PFSK-1 (cell line): Measurements from ENCODE around the gene UST.

Experiments
- FOXP2 ChIP-seq: optimal IDR thresholded peaks from 2 replicates; pipeline ENCODE3; 2011; ENCODE audit warnings: borderline replicate concordance, control low read depth, inconsistent platforms; ENCODE audit not compliant: insufficient read depth; ENCODE audit errors: extremely low read length, extremely low read depth
- POLR2AphosphoS5 ChIP-seq: IDR thresholded peaks from 2 replicates; pipeline ENCODE4 v1.6.1; 2012; ENCODE audit warnings: low read depth, mild to moderate bottlenecking, control low read depth, low read length, moderate library complexity
- REST ChIP-seq, 2 experiments: IDR thresholded peaks; 2 replicates each; pipeline versions ENCODE4 v1.6.1 to v1.8.0; 2011 to 2012; ENCODE audit warnings: low read depth in 2 of 2, low read length in 2 of 2, control low read depth in 1 of 2, inconsistent platforms in 1 of 2, mild to moderate bottlenecking in 1 of 2, moderate library complexity in 1 of 2; ENCODE audit not compliant: insufficient read depth in 1 of 2
- SIN3A ChIP-seq: IDR thresholded peaks from 2 replicates; pipeline ENCODE4 v1.6.1; 2012; ENCODE audit warnings: mild to moderate bottlenecking, low read length, moderate library complexity, borderline replicate concordance; ENCODE audit not compliant: insufficient read depth
- TAF1 ChIP-seq: IDR thresholded peaks from 2 replicates; pipeline ENCODE4 v1.6.1; 2012; ENCODE audit warnings: low read length, control low read depth, borderline replicate concordance; ENCODE audit not compliant: insufficient read depth

UST gene

GRCh38 chr6:148708707-148709106 is 38.1 kb upstream of the UST start:
- TF ChIP-seq POLR2AphosphoS5 = no peak
- no peak for TF ChIP-seq TAF1
- no peak for TF ChIP-seq REST (IDR thresholded peaks at IDR 0.05; ENCODE audit: insufficient read depth in 1 of 2, low read depth in 2 of 2, low read length in 2 of 2)
- TF ChIP-seq FOXP2 = no peak

- TF ChIP-seq SIN3A = no peak
- no peak for TF ChIP-seq FOXP2
- no peak for TF ChIP-seq POLR2AphosphoS5
- TF ChIP-seq REST (IDR thresholded peaks at IDR 0.05; ENCODE audit: insufficient read depth in 1 of 2, low read depth in 2 of 2, low read length in 2 of 2) = no peak
Observed at GRCh38 chr6:148709577-148709976, 37.3 kb upstream of the UST start.

GRCh38 chr6:148711833-148712654 is 34.8 kb upstream of the UST start:
- TF ChIP-seq FOXP2 = no peak
- no peak for TF ChIP-seq TAF1
- TF ChIP-seq REST (IDR thresholded peaks at IDR 0.05; ENCODE audit: insufficient read depth in 1 of 2, low read depth in 2 of 2, low read length in 2 of 2) = no peak
- no peak for TF ChIP-seq POLR2AphosphoS5
- TF ChIP-seq SIN3A = no peak

- no peak for TF ChIP-seq POLR2AphosphoS5
- no peak for TF ChIP-seq FOXP2
- TF ChIP-seq TAF1 = no peak
- TF ChIP-seq SIN3A = no peak
- no peak for TF ChIP-seq REST (IDR thresholded peaks at IDR 0.05; ENCODE audit: insufficient read depth in 1 of 2, low read depth in 2 of 2, low read length in 2 of 2)
Observed at GRCh38 chr6:148713033-148713738, 33.6 kb upstream of the UST start.
